Bone marrow (tissue), 2 donors: Measurements from ENCODE around the gene NAALADL1.
A peak's percentile ranks its signal among the peaks of the same experiment; 100 is the strongest.

Experiments
- DNase-seq, 2 donors: peaks; one replicate each; lab custom pipeline; 2025; lab: John Stamatoyannopoulos, UW

NAALADL1 gene, protein sequence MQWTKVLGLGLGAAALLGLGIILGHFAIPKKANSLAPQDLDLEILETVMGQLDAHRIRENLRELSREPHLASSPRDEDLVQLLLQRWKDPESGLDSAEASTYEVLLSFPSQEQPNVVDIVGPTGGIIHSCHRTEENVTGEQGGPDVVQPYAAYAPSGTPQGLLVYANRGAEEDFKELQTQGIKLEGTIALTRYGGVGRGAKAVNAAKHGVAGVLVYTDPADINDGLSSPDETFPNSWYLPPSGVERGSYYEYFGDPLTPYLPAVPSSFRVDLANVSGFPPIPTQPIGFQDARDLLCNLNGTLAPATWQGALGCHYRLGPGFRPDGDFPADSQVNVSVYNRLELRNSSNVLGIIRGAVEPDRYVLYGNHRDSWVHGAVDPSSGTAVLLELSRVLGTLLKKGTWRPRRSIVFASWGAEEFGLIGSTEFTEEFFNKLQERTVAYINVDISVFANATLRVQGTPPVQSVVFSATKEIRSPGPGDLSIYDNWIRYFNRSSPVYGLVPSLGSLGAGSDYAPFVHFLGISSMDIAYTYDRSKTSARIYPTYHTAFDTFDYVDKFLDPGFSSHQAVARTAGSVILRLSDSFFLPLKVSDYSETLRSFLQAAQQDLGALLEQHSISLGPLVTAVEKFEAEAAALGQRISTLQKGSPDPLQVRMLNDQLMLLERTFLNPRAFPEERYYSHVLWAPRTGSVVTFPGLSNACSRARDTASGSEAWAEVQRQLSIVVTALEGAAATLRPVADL

GRCh38 chr11:65058419-65059054, at the start of gene NAALADL1:
Gene NAALADL1 (minus strand): TSS chr11:65058553. CDS start chr11:65058521, 32 bp downstream.
- DNase-seq, result no peak

- no peak for DNase-seq
Measured at GRCh38 chr11:65107751-65108468, 49.6 kb upstream of the NAALADL1 start.

- no peak for DNase-seq
Measured at GRCh38 chr11:65107078-65107477, 48.7 kb upstream of the NAALADL1 start.

GRCh38 chr11:65104628-65105027, 46.3 kb upstream of the NAALADL1 start:
- DNase-seq, result no peak

DNA sequence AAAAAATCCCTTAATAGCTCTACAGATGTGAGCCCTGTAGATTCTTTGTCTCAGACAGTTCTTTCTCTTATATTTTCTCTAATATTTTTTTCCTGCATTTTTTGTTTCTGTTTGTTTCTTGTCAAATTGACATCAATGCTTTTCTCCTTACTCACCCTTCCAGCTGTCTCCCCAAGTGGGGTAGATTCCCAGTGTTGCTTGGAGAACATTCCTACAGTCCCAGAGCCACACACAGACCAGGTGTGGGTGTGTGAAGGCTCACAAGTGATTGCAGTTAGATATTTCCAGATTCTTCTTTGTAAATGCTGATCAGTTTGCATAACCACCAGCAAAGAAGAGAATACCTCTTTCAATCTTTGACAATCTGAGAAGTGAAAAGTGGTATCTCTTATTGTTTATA, 45.1 kb upstream of the NAALADL1 start:
- DNase-seq, result no peak

DNA sequence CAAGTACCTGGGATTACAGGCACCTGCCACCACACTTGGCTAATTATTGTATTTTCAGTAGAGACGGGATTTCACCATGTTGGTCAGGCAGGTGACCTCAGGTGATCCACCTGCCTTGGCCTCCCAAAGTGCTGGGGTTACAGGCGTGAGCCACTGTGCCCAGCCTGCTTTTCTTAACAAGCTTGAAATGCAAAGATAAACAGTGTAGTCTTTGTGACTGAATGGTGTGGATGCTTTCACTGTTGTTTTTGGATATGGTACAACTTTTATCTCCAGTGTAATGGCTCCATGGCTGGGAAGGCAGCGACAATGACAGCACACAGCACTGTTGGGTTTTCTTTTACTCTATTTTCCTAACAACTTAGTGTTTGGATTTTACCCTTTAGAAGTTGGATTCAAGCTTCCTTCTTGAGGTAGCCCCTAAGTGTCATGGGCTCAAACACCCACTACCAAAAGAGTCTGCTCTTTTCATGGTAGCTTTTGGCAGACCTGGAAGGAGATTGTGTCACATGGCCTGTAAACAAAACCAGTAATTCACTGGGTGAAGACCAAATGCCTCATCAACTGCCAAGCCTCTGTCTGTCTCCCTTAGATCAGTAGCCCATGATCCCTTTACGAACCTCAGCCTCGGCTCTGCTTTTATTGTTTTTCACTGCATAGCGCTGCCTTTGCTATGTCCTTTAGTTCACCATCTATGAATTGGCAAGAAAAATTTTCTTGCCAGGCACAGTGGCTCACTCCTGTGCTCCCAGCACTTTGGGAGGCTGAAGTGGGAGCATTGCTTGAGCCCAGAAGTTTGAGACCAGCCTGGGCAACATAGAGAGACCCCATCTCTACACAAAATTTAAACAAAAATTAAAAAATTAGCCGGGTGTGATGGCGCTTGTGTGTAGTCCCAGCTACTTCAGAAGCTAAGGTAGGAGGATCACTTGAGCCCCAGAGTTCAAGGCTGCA, 44.1 kb upstream of the NAALADL1 start:
- no peak for DNase-seq

GRCh38 chr11:65100674-65101350, 42.5 kb upstream of the NAALADL1 start:
- DNase-seq, result no peak

DNA sequence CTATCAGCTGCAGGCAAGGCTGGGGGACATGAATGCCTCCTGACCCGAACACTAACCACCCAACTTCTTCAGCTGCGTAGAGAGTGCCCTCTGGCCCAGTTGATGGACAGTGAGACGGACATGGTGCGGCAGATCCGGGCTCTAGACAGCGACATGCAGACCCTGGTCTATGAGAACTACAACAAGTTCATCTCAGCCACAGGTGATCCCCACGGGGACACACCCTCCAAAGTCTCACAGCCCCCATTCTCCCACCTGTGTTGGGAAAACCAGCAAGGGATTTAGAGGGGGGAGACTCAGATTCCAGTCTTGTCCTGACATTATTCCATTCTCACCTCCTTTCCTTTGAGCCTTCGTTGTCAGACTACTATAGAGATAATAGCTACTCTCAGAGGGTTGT, 38.6 kb upstream of the NAALADL1 start:
- no peak for DNase-seq

- DNase-seq, result peak; percentile 53 to 84
Measured at GRCh38 chr11:65095974-65096806, 37.8 kb upstream of the NAALADL1 start, which contains the start of gene VPS51. Gene VPS51 (plus strand): TSS chr11:65096214. CDS start chr11:65096251, 37 bp downstream.

GRCh38 chr11:65095427-65095826, 37.1 kb upstream of the NAALADL1 start:
- DNase-seq, result no peak

- DNase-seq, result no peak
Measured at GRCh38 chr11:65090628-65091027, 32.3 kb upstream of the NAALADL1 start.

DNA sequence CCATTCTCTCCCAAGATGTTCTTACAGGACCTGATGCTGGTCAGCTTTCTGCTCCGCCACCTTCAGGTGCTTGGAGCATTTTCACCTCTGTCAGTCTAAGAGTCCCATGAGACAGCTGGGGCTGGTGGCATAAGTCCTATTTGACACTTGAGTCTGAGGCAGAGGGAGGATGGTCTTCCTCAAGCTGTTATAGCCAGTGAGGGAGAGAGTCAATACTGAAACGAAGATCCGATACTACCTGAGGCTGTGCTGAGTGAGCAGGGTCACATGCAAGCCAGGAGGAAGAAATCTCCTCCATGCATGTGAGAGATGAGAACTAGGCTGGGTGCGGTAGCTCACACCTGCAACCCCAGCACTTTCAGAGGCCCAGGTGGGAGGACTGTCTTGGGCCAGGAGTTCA, 31.3 kb upstream of the NAALADL1 start:
- no peak for DNase-seq

DNA sequence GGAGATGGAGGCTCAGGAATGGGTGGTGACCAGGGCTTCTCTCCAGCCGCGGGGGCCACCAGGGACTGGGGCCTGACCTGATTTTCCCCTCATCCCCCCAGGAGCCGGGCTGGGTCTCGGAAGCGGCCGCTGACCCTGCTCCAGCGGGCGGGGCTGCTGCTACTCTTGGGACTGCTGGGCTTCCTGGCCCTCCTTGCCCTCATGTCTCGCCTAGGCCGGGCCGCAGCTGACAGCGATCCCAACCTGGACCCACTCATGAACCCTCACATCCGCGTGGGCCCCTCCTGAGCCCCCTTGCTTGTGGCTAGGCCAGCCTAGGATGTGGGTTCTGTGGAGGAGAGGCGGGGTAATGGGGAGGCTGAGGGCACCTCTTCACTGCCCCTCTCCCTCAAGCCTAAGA, 29.5 kb upstream of the NAALADL1 start:
- DNase-seq, result no peak

DNA sequence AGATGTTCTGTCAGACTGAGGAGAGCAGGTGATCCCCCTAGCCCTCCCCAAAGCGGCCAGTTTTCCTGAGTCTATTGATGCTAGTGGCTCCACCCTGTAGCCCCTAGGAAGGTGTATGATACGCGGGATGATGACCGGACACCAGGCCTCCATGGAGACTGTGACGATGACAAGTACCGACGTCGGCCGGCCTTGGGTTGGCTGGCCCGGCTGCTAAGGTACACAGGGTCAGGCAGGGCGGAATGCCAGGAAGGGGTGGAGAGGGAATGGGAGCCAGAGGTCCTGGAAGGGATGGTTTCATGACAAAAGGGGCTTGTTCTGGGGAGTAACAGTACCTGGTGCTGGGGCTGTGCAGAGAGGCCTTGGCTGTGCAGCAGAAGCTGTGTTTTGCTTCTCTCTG, 28.9 kb upstream of the NAALADL1 start:
- no peak for DNase-seq

- no peak for DNase-seq
Measured at GRCh38 chr11:65086809-65087208, 28.5 kb upstream of the NAALADL1 start.

GRCh38 chr11:65085446-65085845, 27.1 kb upstream of the NAALADL1 start:
- no peak for DNase-seq

GRCh38 chr11:65084598-65085375, 26.4 kb upstream of the NAALADL1 start:
- DNase-seq, result no peak

- DNase-seq, result peak; percentile 91 to 97
Measured at GRCh38 chr11:65083834-65084597, 25.7 kb upstream of the NAALADL1 start, which contains the start of the genes CDCA5 and ZFPL1. Gene CDCA5 (minus strand): TSS chr11:65084040. CDS start chr11:65083978, 62 bp downstream. Gene ZFPL1 (plus strand): TSS chr11:65084222. CDS start chr11:65084699, 477 bp downstream.
